Effector memory CD4-positive, alpha-beta T cell (primary cell): Measurements from ENCODE around the gene MOB3C.

Source experiments
- DNase-seq, 3 donors: peaks; one replicate each; pipeline ENCODE4 v3.0.0-alpha.2; 2020
- H3K27ac ChIP-seq: 2 replicates; pipeline ENCODE4 v1.7.0; 2013; ENCODE audit warnings: mild to moderate bottlenecking, low read length, moderate library complexity; ENCODE audit not compliant: insufficient read depth, poor library complexity, severe bottlenecking
- H3K27me3 ChIP-seq: replicated peaks from 2 replicates; pipeline ENCODE4 v1.7.0; 2013; ENCODE audit warnings: mild to moderate bottlenecking, low read length; ENCODE audit not compliant: insufficient read depth, control insufficient read depth, poor library complexity, severe bottlenecking
- H3K36me3 ChIP-seq: 2 replicates; pipeline ENCODE4 v1.7.0; 2013; ENCODE audit warnings: mild to moderate bottlenecking, low read length, moderate library complexity; ENCODE audit not compliant: control insufficient read depth, insufficient read depth
- H3K4me1 ChIP-seq: 2 replicates; pipeline ENCODE4 v1.7.0; 2013; ENCODE audit warnings: low read length, mild to moderate bottlenecking; ENCODE audit not compliant: control insufficient read depth, insufficient read depth, poor library complexity, severe bottlenecking
- H3K4me3 ChIP-seq: 2 replicates; pipeline ENCODE4 v1.7.0; 2013; ENCODE audit warnings: low read length, low read depth, mild to moderate bottlenecking; ENCODE audit not compliant: insufficient read depth, poor library complexity, severe bottlenecking
- H3K9me3 ChIP-seq: 2 replicates; pipeline ENCODE4 v1.7.0; 2013; ENCODE audit warnings: mild to moderate bottlenecking, low read length, moderate library complexity; ENCODE audit not compliant: control insufficient read depth

MOB3C gene

DNA sequence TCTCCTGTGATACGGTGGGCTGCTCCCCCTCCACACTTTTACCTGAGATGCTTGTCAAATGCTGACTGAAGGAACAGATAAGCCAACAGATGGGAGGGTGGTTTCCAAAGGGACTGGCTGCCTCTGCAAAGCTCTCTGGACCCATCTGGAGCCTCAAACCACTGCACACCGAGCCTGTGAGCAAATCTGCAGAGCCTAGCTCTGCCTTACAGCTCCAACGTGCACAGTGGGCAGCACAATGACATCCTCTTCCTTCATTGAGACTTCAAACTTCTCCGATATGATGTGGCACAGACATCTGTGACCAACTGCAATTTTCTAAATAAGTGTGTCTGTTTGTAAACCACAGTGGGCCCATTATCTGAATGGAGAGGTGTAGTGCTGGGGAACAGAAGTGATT lies 38.9 kb downstream of the MOB3C start:
- H3K27ac ChIP-seq = no peak overlapping the region

DNA sequence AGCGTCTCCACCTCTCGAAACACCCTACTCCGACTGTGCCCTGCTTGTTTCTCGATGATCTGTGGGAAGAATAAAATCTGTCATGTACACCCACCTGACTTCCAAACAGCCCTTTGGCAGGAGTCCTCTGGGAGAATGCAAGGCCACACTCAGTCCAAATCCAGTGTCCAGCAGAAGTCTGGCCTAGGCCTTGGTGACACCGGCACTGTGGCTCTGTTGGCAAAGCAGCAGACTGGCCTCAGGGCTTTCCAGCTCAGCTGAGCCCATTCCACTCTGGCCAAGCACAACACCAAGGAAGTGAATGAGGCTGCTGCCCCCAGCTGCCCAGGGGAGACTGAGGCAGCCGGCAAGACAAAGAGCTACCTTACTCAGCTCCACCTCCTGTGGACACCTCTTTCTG lies 40.0 kb downstream of the MOB3C start:
- H3K27me3 ChIP-seq = no peaks in the 10 kb centered on the region
- no peak for DNase-seq
- H3K27ac ChIP-seq = no peak overlapping the region
- H3K4me1 ChIP-seq = peaks cover 8% of the 10 kb centered on the region
- no peaks in the 10 kb centered on the region for H3K9me3 ChIP-seq
- H3K36me3 ChIP-seq = peaks cover 26% of the 10 kb centered on the region
- no peak overlapping the region for H3K4me3 ChIP-seq

More for the DNA sequence above, 38.9 kb downstream of the MOB3C start:
- H3K27me3 ChIP-seq = no peaks in the 10 kb centered on the region
- no peak for DNase-seq
- no peak overlapping the region for H3K4me3 ChIP-seq
- H3K4me1 ChIP-seq = peaks cover 15% of the 10 kb centered on the region
- H3K36me3 ChIP-seq = peaks cover 33% of the 10 kb centered on the region
- no peaks in the 10 kb centered on the region for H3K9me3 ChIP-seq

DNA sequence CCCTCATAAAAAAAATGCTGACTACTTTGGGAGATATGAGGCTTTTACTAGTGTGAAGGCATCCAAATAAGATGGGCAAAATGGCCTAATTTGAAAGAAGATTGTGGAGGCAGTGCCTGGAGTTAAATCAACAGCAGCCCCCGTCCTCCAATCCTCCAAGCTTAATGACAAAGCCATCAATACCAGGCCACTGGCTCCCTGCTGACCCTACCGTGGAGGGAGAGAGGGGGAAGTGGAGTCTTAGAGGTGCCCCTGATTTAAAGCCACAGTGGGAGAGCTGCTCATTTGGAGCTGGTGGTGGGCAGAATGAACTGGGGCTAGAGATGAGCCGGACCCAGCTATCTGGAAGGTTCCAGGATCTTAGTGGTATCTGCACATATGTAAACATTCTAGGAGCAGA lies 40.8 kb downstream of the MOB3C start:
- Histone ChIP-seq H3K4me3 (no peak overlapping the region), H3K27ac (no peak overlapping the region), H3K36me3 (peaks cover 30% of the 10 kb centered on the region), H3K4me1 (peaks cover 3% of the 10 kb centered on the region), H3K27me3 (no peaks in the 10 kb centered on the region), H3K9me3 (no peaks in the 10 kb centered on the region)
- no peak for DNase-seq

DNA sequence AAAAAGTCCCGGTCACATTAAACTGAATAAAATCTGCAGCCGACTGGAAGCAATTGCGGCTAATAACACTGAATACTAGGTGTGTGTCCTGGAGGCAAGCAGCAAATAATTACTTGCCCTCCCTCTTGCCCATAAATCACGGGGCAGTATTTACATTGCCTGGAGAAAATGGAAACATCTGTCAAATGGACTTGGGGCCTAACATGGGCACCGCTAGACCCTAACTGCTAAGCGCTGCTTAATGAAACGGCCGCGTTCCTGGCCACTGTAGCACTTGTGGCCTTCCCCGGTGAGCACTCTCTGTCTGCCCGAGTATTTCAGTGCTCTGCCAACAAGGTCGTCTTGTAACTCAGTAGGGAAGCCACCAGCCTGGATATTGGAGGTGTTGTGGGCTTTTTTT lies 41.3 kb downstream of the MOB3C start:
- Histone ChIP-seq H3K4me3 (no peak overlapping the region), H3K27me3 (no peaks in the 10 kb centered on the region), H3K27ac (no peak overlapping the region), H3K4me1 (no peaks in the 10 kb centered on the region), H3K9me3 (no peaks in the 10 kb centered on the region), H3K36me3 (peaks cover 30% of the 10 kb centered on the region)
- no peak for DNase-seq

DNA sequence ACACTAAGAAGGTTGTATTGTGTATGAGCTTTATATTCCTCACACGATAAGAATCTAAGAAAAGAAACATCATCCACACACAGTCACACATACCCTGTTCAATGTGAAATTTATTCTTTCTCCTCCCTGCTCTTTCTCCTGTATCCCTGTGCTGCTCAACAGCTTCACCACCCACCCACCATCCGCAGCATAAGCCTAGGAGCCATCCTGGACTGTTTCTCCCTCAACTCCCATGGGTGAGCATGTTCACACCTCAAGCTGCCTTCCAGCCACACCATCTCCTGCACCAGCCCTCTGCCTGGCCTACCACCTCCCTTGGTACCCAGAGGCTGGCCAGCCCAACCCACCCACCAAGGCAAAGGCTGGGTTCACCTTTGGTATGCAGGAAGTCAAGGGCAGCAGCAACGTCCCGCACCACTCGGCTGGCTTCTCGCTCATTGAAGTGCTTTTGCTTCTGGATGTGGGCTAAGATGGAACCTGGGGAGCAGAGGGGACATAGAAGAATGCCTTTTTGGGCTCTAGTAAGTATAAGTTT lies 44.9 kb downstream of the MOB3C start:
- Histone ChIP-seq H3K36me3 (peaks cover 28% of the 10 kb centered on the region), H3K9me3 (no peaks in the 10 kb centered on the region), H3K4me1 (no peaks in the 10 kb centered on the region), H3K27ac (no peak overlapping the region), H3K4me3 (no peak overlapping the region), H3K27me3 (no peaks in the 10 kb centered on the region)
- no peak for DNase-seq

DNA sequence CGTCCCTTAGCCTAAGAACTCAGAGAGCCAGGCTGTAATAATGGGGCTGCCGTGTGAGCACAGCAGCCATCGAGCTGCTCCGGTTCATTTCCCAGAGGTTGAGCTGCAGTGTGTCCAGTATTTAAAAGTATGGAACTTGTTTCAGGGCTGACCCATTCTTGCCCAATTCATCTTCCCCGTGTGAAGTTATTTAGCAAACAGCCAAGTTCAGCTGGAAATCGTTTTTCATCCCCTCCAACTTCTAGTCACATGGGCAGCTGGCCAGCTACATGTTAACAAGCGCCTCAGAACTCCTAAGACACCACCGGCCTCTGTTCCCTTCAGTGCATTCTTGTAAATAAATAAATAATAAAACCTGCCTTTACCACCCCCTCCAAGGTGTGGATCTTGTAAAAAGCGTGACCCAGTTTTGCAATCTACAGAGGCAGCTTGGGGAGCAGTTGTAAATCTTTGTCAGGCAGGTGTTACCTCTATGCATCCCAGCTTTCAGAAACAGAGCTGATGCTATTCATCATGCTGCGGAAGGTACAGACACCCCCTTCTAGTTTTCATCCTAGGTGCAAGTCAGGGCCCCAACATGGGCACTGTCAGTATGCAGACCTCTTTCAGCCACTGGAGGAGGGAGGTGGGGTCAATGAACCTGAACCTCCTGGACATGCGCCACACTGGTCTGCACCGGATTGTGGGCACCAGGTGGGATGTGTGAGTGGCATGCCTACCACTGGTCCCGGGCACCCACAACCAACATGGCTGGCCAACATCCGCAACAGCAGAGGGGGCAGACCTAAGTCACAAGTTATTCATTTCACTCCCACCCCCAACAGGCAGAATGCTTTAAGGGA lies 46.5 kb downstream of the MOB3C start:
- Histone ChIP-seq H3K4me3 (no peak overlapping the region), H3K4me1 (no peaks in the 10 kb centered on the region), H3K27ac (no peak overlapping the region), H3K27me3 (no peaks in the 10 kb centered on the region), H3K36me3 (peaks cover 22% of the 10 kb centered on the region), H3K9me3 (no peaks in the 10 kb centered on the region)
- no peak for DNase-seq

DNA sequence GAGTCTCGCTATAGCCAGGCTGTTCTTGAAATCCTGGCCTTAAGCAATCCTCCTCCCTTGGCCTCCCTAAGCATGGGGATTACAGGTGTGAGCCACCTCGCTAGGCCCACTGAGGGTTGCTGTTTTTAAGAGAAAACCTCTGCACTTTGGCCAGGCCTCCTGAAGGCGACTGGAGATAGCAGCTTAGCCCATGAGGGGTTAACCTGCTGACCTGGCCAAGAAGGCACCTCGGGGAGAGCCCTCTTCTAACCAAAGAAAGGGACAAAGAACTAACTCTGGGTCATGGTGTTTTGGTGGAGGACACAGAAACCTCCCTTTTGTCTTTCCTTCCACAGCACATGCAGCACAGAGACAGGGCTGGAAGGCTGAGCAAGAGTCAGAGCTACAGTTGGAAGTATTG lies 47.5 kb downstream of the MOB3C start:
- Histone ChIP-seq H3K4me3 (no peak overlapping the region), H3K9me3 (no peaks in the 10 kb centered on the region), H3K27me3 (no peaks in the 10 kb centered on the region), H3K27ac (no peak overlapping the region), H3K36me3 (peaks cover 28% of the 10 kb centered on the region), H3K4me1 (no peaks in the 10 kb centered on the region)
- DNase-seq = no peak

DNA sequence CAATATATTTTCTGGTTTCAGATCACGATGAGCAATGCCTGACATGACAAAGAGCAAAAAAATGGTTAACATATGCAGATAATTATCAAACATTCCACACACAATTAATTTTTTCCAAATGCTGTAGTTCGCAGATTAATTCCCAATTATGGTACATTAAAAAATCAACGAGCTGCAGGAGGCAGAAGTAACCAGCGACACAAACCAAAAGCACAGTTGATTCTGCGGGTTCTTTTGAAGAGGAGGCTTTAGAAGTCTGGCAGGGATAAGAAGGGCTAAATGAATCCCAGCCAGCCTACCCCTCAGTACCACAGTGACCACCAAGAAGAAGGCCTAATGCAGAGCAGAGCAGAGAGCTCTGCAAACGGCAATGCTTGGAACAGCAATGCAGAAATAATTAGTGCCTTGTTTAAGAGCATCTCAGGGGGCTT lies 48.1 kb downstream of the MOB3C start:
- Histone ChIP-seq H3K9me3 (no peaks in the 10 kb centered on the region), H3K4me1 (no peaks in the 10 kb centered on the region), H3K36me3 (peaks cover 27% of the 10 kb centered on the region), H3K27me3 (no peaks in the 10 kb centered on the region), H3K4me3 (no peak overlapping the region), H3K27ac (no peak overlapping the region)
- no peak for DNase-seq

DNA sequence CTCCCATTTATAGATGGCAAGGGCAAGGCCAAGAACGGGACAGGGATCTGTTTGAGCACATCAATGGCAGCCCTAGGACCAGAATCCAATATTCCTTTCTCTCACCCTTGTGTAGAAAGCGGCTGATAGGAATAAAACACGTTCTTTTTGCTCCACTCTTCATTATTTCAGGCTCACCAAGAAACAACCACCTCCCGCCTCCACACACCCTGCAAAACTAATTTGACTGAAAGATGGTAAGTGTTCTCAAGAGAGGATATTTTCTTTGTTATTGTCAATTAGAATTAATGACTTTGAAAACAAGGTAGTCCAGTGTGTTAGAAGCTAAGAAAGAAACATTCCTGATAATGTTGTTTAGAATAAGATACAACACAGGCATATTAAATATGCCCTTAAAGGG lies 53.3 kb downstream of the MOB3C start:
- no peak for DNase-seq
- no peaks in the 10 kb centered on the region for H3K4me1 ChIP-seq
- no peak overlapping the region for H3K4me3 ChIP-seq
- H3K27me3 ChIP-seq = no peaks in the 10 kb centered on the region
- H3K27ac ChIP-seq = no peak overlapping the region
- H3K36me3 ChIP-seq = peaks cover 52% of the 10 kb centered on the region
- no peaks in the 10 kb centered on the region for H3K9me3 ChIP-seq

DNA sequence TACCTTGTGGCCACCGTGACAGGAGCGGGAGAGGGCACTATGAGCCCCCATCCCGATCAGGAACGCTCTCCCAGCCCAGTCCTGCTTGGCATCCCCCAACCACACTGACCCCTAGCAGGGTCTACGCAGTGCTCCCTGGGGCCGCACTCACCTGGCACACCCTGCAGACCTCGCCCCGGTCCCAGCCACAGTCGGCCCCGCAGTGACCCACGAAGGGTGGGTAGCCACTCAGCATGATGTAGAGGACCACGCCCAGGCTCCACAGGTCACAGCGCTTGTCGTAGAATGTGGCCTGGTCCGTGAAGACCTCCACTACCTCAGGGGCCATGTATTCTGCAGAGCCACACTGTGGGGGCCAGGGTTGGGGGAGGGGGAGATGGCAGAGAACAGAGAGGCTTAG lies 54.1 kb downstream of the MOB3C start:
- Histone ChIP-seq H3K4me3 (no peak overlapping the region), H3K27ac (no peak overlapping the region), H3K27me3 (no peaks in the 10 kb centered on the region), H3K9me3 (no peaks in the 10 kb centered on the region), H3K4me1 (no peaks in the 10 kb centered on the region), H3K36me3 (peaks cover 58% of the 10 kb centered on the region)
- no peak for DNase-seq
